ENCODE results near the gene BCDIN3D. TPM values are rescaled to one million over a fixed set of nuclear protein-coding genes. Genes with fewer than 3 reads are reported as not detected.

Gene BCDIN3D
- total RNA-seq, 1 donor from 2014 or later, result 3.9 TPM

DNA sequence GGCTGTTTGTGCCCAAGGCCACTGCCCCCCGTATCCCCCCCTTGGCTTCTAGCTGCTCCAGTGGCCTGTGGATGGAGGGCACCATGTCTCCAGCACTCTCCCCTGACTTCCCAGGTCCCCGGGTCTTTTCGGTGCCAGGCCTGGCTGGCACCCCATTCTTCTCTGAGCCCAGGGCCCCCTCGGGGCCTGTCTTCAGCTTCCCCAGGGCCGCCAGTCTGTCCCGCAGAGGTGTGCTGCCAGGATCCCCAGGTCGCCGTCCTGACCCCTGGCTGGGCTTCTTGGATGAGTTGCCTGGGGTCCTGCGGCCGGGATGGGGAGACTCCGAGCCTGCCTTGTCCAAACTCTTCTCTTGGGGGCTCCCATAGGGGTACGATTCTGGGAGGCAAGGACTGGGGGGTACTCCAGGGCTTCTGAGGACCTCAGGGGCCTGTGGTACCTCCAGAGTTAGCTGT is 47.2 kb downstream of the BCDIN3D start:
- ATAC-seq, result no peak

DNA sequence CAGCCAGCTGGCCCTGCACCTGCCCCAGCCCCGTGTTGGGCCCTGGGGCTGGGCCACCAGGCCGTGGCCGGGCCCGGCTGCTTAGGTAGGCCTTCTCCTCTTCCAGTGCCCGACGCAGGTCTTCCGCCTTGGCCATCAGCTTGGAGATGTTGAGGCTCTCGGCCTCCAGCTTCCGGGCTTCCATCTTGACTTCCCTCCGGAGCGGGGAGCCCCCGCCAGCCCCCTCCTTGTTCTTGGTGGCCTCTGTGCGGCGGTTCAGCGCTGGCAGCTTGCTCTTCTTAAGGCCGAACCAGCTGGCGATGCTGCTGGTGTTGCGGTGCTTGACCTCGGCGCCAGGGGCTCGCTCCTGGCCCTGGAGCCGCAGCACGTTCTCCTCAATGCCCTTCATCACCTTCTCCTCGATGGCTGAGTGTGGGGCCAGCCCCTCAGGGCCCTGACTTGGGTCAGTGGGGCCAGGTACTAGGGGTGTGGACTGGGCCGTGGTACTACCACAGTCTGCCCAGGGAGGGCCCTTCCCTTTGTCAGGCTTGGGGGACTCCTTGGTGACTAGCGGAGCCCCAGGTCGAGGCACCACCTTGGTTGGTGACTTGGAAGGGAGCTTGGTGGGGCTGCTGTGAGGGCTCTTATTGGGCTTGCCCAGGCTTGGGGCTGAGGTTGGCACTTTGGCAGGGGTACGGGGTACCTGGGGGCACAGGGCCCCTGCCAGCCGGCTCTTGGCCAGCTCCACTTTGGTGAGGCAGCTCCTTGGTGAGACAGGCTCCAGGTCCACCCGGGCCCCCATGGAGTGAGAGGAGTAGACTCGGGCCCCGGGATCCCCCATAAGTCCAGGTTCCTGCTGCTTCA is 47.9 kb downstream of the BCDIN3D start:
- no peak for ATAC-seq

DNA sequence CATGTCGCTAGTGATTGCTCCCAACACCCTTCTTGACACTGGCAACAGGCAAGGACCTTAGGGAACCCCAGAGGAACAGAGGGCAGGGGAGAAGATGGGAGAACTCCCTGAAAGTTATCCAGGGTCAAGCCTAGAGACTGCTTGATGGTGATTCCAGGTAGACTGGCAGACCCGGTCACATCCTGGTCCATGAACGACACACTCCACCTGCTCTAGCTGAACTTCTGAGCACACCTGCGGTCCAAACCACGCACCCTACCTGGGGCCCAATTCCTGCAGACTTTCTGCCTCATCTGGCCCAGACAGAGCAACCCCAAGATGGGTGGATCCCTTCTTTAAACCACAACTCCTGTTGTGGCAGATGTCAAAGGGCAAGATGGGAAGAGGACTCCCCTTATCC is 48.9 kb downstream of the BCDIN3D start:
- ATAC-seq, result no peak

DNA sequence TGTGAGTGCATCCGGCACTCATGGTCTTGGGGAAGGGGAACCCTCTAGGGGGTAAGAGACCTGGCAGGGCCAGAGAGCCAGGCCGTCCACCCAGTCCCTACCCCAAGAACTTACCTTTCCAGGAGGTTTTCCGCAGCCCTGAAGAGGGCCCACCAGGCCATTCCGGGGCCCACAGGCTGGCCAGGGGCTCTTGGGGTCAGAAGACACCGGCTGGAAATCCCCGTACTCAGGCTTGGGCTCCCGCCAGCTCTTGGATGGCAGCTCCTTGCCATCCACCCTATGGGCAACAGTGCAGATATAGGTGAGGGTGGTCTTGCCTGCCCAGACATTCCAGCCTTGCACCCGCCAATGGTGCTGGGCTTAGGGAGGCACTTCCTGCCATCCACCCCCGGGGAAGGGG is 49.3 kb downstream of the BCDIN3D start:
- ATAC-seq, result no peak

DNA sequence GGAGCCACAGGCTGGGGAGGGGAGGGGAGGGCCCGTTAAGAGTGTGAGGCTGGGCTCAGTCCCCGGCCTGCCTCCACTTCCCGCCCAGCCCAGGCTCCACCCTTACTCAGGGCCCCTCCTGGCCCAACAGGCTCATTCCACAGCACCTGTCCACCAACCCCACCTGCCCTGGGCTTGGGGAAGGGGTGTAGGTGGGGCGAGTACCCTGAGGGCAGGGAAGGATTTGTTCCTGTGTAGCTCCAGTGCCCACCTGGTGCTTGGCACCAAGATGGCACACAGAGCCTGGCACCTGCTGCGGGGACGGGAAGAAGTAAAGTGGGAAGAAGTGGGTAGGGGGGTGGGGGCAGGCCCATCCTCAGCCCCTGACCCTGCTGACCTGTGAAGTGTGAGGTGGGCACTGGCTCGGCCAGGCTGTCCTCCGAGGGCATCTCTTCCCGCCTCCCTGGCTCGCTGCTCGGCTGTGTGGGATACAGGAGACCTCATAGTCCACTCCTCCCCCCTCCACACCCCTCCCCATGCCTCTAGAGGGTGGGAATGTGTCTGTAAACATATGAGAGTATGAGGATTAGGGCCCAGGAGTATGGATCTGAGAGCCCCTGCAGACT is 49.8 kb downstream of the BCDIN3D start:
- ATAC-seq, result no peak

DNA sequence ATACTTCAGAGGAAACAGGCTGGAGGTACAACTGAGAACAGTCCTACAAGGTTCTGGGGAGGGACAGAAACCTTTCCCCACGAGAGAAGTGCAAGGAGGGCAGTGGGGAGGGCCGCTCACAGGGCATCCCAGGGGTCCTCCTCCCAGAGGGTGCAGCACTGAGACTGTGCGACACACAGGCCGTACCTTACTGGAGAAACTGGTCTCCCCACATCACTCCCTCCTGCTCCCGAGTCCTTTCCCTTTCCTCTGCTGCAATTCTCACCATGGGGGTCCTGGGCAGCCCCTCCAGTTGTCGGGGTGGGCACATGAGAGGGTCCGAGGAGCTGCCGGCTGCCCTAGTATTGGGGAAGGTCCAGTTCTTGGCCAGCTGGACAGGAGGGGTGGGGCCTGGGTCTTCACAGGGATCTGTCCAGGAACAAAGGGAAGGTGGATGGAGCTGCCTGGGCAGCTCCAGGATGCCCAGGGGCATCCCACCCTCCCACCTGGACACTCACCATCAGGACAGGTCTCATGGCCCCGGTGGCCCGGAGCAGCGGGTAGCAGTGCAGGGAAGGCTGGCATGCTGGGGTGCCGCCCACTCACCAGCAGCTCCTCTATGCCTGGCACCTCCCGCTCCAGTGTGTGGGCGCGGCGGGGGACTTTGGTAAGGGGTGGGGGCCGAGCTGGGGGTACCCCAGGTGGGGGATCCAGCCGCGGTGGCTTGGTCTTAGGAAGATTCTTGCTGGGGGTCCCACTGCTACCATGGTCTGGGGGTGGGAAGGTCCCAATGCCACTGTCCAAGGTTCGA is 50.5 kb downstream of the BCDIN3D start:
- no peak for ATAC-seq

DNA sequence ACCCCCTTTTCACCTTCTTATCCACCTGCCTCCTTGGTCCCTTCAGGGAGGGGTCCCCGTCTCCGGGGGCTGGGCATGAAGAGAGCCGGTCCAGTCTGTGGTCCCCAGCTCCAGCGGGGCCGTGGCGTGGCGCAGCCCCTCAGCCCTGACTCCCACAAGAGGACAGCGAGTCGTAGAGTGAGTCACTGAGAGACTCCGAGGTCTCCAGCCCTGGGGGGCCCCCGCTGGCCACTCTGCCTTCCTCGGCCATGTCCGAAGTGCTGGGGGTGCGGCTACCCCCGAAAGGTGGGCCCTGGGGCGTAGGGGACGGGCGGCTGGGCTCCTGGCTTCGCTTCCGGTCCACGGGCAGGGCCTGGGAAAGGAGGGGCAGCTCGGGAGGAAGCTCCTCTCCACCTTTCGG is 51.2 kb downstream of the BCDIN3D start:
- ATAC-seq, result no peak

DNA sequence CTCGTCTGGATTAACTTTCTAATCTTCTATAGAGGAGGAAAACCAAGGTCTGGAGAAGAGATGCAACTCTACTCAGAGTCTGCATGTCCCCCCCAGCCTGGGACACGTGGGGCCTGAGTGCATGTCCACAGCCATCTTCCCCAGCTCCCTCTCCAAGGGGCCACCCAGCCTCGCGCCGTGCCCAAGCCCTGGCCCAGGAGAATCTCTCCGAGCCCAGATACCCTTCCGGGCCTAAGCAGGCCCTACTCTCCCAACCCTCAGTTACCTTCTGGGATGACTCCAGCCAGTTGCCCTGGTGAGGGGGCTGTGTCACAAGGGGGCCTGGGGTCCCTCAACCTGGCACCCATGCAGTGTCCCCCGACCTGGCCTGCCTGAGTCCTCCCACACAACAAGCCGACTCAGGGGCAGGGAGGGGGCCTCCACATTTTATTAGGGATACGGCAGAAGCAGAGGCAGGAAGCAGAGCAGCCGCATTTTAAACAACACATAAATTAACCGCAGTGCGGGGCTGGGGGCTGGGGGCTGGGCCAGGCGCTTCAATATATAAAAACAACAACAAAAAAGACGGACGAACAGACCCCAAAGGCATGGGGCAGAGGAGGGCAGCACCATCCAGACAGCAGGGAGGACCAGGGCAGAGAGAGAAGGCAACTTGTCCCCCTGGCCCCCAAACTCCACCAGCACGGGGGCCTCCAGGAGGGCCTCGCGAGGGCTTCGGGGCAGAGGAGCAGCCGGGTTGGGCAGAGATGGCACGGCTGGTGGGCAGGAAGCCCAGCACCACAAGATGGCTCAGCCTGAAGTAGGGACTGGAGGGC is 52.0 kb downstream of the BCDIN3D start:
- no peak for ATAC-seq

DNA sequence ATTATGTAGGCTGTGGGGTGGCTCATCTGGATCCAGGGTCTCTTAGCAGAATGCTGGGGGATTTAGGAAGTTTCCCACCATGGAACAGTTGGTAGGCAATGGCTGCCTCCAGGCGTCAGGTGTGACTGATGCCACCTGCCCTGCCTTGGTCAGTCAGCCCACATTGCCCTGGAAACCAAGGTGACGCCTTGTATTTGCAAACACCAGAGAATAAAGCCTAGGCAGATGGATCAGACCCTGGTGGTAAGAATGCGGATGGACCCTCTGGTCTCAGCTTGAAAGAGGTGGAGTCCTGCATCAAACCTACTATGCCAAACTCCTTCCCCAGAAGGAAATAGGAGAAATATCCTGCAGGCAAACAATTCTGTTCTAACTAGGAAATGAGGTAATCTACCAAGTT is 52.9 kb downstream of the BCDIN3D start:
- ATAC-seq, result no peak

DNA sequence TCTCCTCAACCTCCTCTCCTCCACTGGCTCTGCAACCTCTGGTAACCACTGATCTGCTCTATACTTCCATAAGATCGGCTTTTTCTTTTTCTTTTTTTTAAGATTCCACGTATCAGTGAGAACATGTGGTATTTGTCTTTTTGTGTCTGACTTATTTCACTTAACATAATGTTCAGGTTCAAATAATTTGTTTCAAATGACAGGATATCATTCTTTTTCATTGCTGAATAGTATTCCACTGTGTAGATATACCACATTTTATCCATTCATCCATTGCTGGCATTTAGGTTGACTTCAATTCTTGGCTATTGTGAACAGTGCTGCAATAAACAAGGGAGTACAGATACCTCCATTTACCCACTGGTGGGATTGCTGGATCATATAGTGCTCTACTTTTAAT is 55.2 kb downstream of the BCDIN3D start:
- no peak for ATAC-seq

Other genes starting within 250 kb of the BCDIN3D start
- gene FAM186B, start 237.5 kb downstream of the BCDIN3D start, total RNA-seq, result 0.36 TPM
- 16.1 TPM for gene PRPF40B, start 219.5 kb downstream of the BCDIN3D start, total RNA-seq
- gene FMNL3, start 135.7 kb downstream of the BCDIN3D start, total RNA-seq, result 3.0 TPM
- 386 TPM for gene TMBIM6, start 101.5 kb downstream of the BCDIN3D start, total RNA-seq
- gene NCKAP5L, start 14.7 kb downstream of the BCDIN3D start, total RNA-seq, result 3.9 TPM
- gene FAIM2, start 60.8 kb upstream of the BCDIN3D start, total RNA-seq, result 0.04 TPM
- gene AQP2, start 107.6 kb upstream of the BCDIN3D start, total RNA-seq, result not detected
- 1.3 TPM for gene AQP5, start 118.8 kb upstream of the BCDIN3D start, total RNA-seq
- gene AQP6, start 129.8 kb upstream of the BCDIN3D start, total RNA-seq, result not detected
- 47.6 TPM for gene RACGAP1, start 182.4 kb upstream of the BCDIN3D start, total RNA-seq
- gene ASIC1, start 214.5 kb upstream of the BCDIN3D start, total RNA-seq, result 2.1 TPM
- gene SMARCD1, start 242.2 kb upstream of the BCDIN3D start, total RNA-seq, result 28.8 TPM

Measured in esophagus mucosa (tissue), 1 donor.